H1 (cell line): ENCODE results near the gene TCEAL7. TPM values are rescaled to one million over a fixed set of nuclear protein-coding genes. Genes with fewer than 3 reads are reported as not detected.

ENCODE experiments used
- CTCF ChIA-PET: fragments of 300-600 bp; sonication (Branson Sonifier 250); formaldehyde crosslinking; loops from one replicate; lab custom pipeline; 2021; ENCODE audit not compliant: partially characterized antibody; lab: Charles Lee
- POLR2A ChIA-PET: fragments of 300-600 bp; sonication (Branson Sonifier 250); formaldehyde crosslinking; loops from one replicate; lab custom pipeline; 2021; ENCODE audit warnings: inconsistent platforms; ENCODE audit not compliant: partially characterized antibody; lab: Charles Lee
- DNase-seq, 2 experiments: peaks; one replicate each; pipeline versions ENCODE4 v3.0.0 to v3.0.0-alpha.2; 2010 to 2022; ENCODE audit warnings: low spot score in 2 of 2, low read depth in 1 of 2, mixed read lengths in 1 of 2
- FAIRE-seq: peaks from 2 replicates; lab custom pipeline; 2011; peaks lifted over from hg19 to GRCh38; lab: Jason Lieb, UNC
- H2AFZ ChIP-seq: 2 replicates; pipeline ENCODE4 v1.8.1; 2012; ENCODE audit warnings: low read length, inconsistent platforms
- H2AK5ac ChIP-seq: 2 replicates; pipeline ENCODE4 v1.6.1; 2013; ENCODE audit warnings: low read depth, low read length
- H2BK120ac ChIP-seq: replicated peaks from 2 replicates; pipeline ENCODE3; 2013; ENCODE audit warnings: low read depth, low read length, inconsistent platforms
- H2BK12ac ChIP-seq: 2 replicates; pipeline ENCODE4 v1.6.1; 2013; ENCODE audit warnings: low read depth, low read length
- H2BK15ac ChIP-seq: 2 replicates; pipeline ENCODE4 v1.6.1; 2013; ENCODE audit warnings: low read length
- H2BK20ac ChIP-seq: 2 replicates; pipeline ENCODE4 v1.6.1; 2013; ENCODE audit warnings: low read length
- H2BK5ac ChIP-seq: 2 replicates; pipeline ENCODE4 v1.6.1; 2013; ENCODE audit warnings: low read depth, low read length
- H3K14ac ChIP-seq: 2 replicates; pipeline ENCODE4 v1.6.1; 2013; ENCODE audit warnings: inconsistent platforms; ENCODE audit not compliant: insufficient read length
- H3K18ac ChIP-seq: 2 replicates; pipeline ENCODE4 v1.6.1; 2013; ENCODE audit warnings: low read length; ENCODE audit errors: extremely low read depth
- H3K23ac ChIP-seq: 2 replicates; pipeline ENCODE4 v1.6.1; 2013; ENCODE audit warnings: inconsistent platforms; ENCODE audit not compliant: insufficient read length
- H3K23me2 ChIP-seq: 2 replicates; pipeline ENCODE4 v1.6.1; 2013; ENCODE audit warnings: low read depth, low read length
- H3K27ac ChIP-seq: 2 replicates; pipeline ENCODE4 v1.6.1; 2011; ENCODE audit warnings: low read depth, low read length, inconsistent platforms
- H3K27me3 ChIP-seq, 4 experiments: replicated peaks in 1 of 4; 1 replicate in 1 of 4; 2 replicates in 3 of 4; pipeline versions ENCODE4 v1.6.1 to v1.8.1; 2011 to 2013; ENCODE audit warnings: low read length in 3 of 4, mild to moderate bottlenecking in 3 of 4, inconsistent platforms in 2 of 4, mixed read lengths in 2 of 4, moderate library complexity in 1 of 4; ENCODE audit not compliant: control insufficient read depth in 3 of 4, insufficient read depth in 3 of 4; ENCODE audit errors: extremely low read depth in 1 of 4
- H3K36me3 ChIP-seq, 4 experiments: 2 replicates each; pipeline versions ENCODE4 v1.6.1 to v1.8.1; 2011 to 2013; ENCODE audit warnings: mild to moderate bottlenecking in 4 of 4, low read length in 3 of 4, moderate library complexity in 2 of 4, control low read depth in 1 of 4, inconsistent platforms in 1 of 4; ENCODE audit not compliant: insufficient read depth in 4 of 4, control insufficient read depth in 2 of 4
- H3K4ac ChIP-seq: replicated peaks from 2 replicates; pipeline ENCODE3; 2013; ENCODE audit warnings: low read length, low read depth, mixed read lengths, inconsistent platforms; ENCODE audit not compliant: insufficient read length
- H3K4me1 ChIP-seq, 4 experiments: replicated peaks in 1 of 4; 1 replicate in 1 of 4; 2 replicates in 3 of 4; pipeline versions ENCODE4 v1.6.1 to v1.8.1; 2011 to 2013; ENCODE audit warnings: low read length in 3 of 4, inconsistent platforms in 2 of 4, mixed read lengths in 1 of 4; ENCODE audit not compliant: insufficient read depth in 4 of 4, control insufficient read depth in 3 of 4
- H3K4me2 ChIP-seq, 2 experiments: 2 replicates each; pipeline versions ENCODE4 v1.6.1 to v1.8.1; 2011 to 2013; ENCODE audit warnings: low read depth in 2 of 2, low read length in 2 of 2, control low read depth in 1 of 2, inconsistent platforms in 1 of 2, mild to moderate bottlenecking in 1 of 2; ENCODE audit not compliant: insufficient read depth in 1 of 2
- H3K4me3 ChIP-seq, 4 experiments: fragments of 200-600, 300-600 bp in 1 of 4; sonication (generic), shearing (Covaris generic), sonication (Bioruptor Twin) in 1 of 4; 2 replicates each; pipeline versions ENCODE4 v1.5.1 to v1.8.1; 2011 to 2016; ENCODE audit warnings: low read length in 4 of 4, low read depth in 3 of 4, control low read depth in 2 of 4, inconsistent platforms in 2 of 4, mild to moderate bottlenecking in 2 of 4, mixed read lengths in 1 of 4, moderate library complexity in 1 of 4; ENCODE audit not compliant: insufficient read depth in 2 of 4; ENCODE audit errors: extremely low read depth in 1 of 4
- H3K56ac ChIP-seq: replicated peaks from 2 replicates; pipeline ENCODE3; 2013; ENCODE audit warnings: low read depth, mild to moderate bottlenecking, mixed read lengths, low read length, inconsistent platforms; ENCODE audit not compliant: insufficient read length
- H3K79me1 ChIP-seq: 2 replicates; pipeline ENCODE4 v1.6.1; 2013; ENCODE audit warnings: low read depth, low read length, control low read depth
- H3K79me2 ChIP-seq, 2 experiments: 2 replicates each; pipeline versions ENCODE4 v1.6.1 to v1.8.1; 2012 to 2013; ENCODE audit warnings: low read length in 2 of 2, mild to moderate bottlenecking in 2 of 2, inconsistent platforms in 1 of 2; ENCODE audit not compliant: insufficient read depth in 2 of 2, control insufficient read depth in 1 of 2
- H3K9ac ChIP-seq, 4 experiments: replicated peaks in 1 of 4; 1 replicate in 1 of 4; 2 replicates in 3 of 4; pipeline versions ENCODE4 v1.6.1 to v1.8.1; 2011 to 2013; ENCODE audit warnings: low read depth in 3 of 4, low read length in 3 of 4, control low read depth in 2 of 4, mild to moderate bottlenecking in 2 of 4, moderate library complexity in 2 of 4, inconsistent platforms in 1 of 4; ENCODE audit errors: extremely low read depth in 1 of 4
- H3K9me3 ChIP-seq, 2 experiments: 2 replicates each; pipeline versions ENCODE4 v1.6.1 to v1.8.1; 2012 to 2013; ENCODE audit warnings: mild to moderate bottlenecking in 2 of 2, moderate library complexity in 2 of 2, control low read depth in 1 of 2, inconsistent platforms in 1 of 2, low read depth in 1 of 2, low read length in 1 of 2, mixed read lengths in 1 of 2; ENCODE audit not compliant: insufficient read depth in 2 of 2
- H4K20me1 ChIP-seq, 2 experiments: replicated peaks in 1 of 2; 2 replicates each; pipeline versions ENCODE3 to v1.8.1; 2011 to 2013; ENCODE audit warnings: inconsistent platforms in 2 of 2, low read length in 2 of 2, mild to moderate bottlenecking in 1 of 2; ENCODE audit not compliant: insufficient read depth in 2 of 2, control insufficient read depth in 1 of 2
- H4K5ac ChIP-seq: 2 replicates; pipeline ENCODE4 v1.6.1; 2013; ENCODE audit warnings: low read length, low read depth, mixed read lengths, inconsistent platforms; ENCODE audit not compliant: insufficient read length
- H4K8ac ChIP-seq: 2 replicates; pipeline ENCODE4 v1.8.0; 2013; ENCODE audit warnings: mild to moderate bottlenecking, moderate library complexity, low read length, inconsistent platforms; ENCODE audit not compliant: insufficient read depth; ENCODE audit errors: extremely low read depth
- H4K91ac ChIP-seq: replicated peaks from 2 replicates; pipeline ENCODE3; 2013; ENCODE audit warnings: low read length, mixed read lengths, inconsistent platforms; ENCODE audit not compliant: insufficient read length
- FOSL1 ChIP-seq: IDR thresholded peaks from 2 replicates; pipeline ENCODE4 v1.6.1; 2011; ENCODE audit warnings: mild to moderate bottlenecking, low read depth, low read length, moderate library complexity; ENCODE audit not compliant: insufficient read depth
- NRF1 ChIP-seq: IDR thresholded peaks from 2 replicates; pipeline ENCODE4 v1.6.1; 2011; ENCODE audit warnings: mild to moderate bottlenecking, low read depth, low read length, improper control_type of control experiment
- POLR2A ChIP-seq, 2 experiments: IDR thresholded peaks; 1 replicate in 1 of 2; 2 replicates in 1 of 2; pipeline ENCODE4 v1.6.1; 2011; ENCODE audit warnings: low read depth in 2 of 2, low read length in 2 of 2, mild to moderate bottlenecking in 2 of 2; ENCODE audit errors: control extremely low read depth in 1 of 2
- POLR2AphosphoS5 ChIP-seq: IDR thresholded peaks from 2 replicates; pipeline ENCODE4 v1.6.1; 2011; ENCODE audit warnings: low read depth, low read length
- WGBS, 2 experiments: shearing (Covaris generic) in 1 of 2; methylation state at CpG; one replicate each; pipeline versions ENCODE4 v1.1.6 to v1.1.7; 2013 to 2015; ENCODE audit warnings: low lambda C conversion rate in 2 of 2, mixed read lengths in 2 of 2, inconsistent platforms in 1 of 2, low coverage in 1 of 2, missing lambda C conversion rate in 1 of 2; ENCODE audit not compliant: insufficient replicate concordance in 2 of 2, insufficient coverage in 1 of 2, insufficient read length in 1 of 2; ENCODE audit errors: extremely low coverage in 1 of 2, missing lambda C conversion rate in 1 of 2; 5-methylcytosine and 5-hydroxymethylcytosine counted together
- polyA plus RNA-seq, 7 experiments: library from polyadenylated mRNA; depleted of rRNA in 3 of 7; stranded (reverse) in 5 of 7; unstranded in 2 of 7; fragments of >200 nt in 5 of 7; fragments of 200-250 nt in 2 of 7; gene quantifications; 1 replicate in 5 of 7; 2 replicates in 1 of 7; 4 replicates in 1 of 7; pipeline versions ENCODE4 v1.2.1 to v1.2.3, GENCODE V29; 2011 to 2013; ENCODE audit warnings: missing spikeins in 2 of 7, mixed read lengths in 2 of 7
- total RNA-seq: library from RNA; stranded (reverse); fragmentation: NEBNext Ultra II Directional; extraction: Animal tissue kit (Norgen Biotek cat#: 25700); gene quantifications from 2 replicates; pipeline ENCODE4 v1.2.1, GENCODE V29; 2021

The TCEAL7 gene
- total and polyA plus RNA-seq, 2 of the 8 experiments (the other 6 are each of a cell fraction or from before 2014, with no cell fraction given), result 7.9 to 11.6 TPM

GRCh38 chrX:103378990-103379389 is 49.0 kb downstream of the TCEAL7 start:
- Histone ChIP-seq H2BK5ac (no peak overlapping the region), H2AFZ (no peak overlapping the region), H3K9me3 (no peaks in the 10 kb centered on the region), H3K79me1 (no peaks in the 10 kb centered on the region), H4K5ac (no peak overlapping the region), H3K4me2 (no peak overlapping the region), H4K20me1 (no peaks in the 10 kb centered on the region), H3K27me3 (no peaks in the 10 kb centered on the region), H2BK120ac (no peak overlapping the region), H3K4ac (no peak overlapping the region), H2BK15ac (no peak overlapping the region), H3K9ac (no peak overlapping the region), H4K91ac (no peak overlapping the region), H3K4me1 (peaks cover 0 to 2% (median under 1%) of the 10 kb centered on the region in 4 experiments; a peak in 4 of 7 replicates), H2AK5ac (no peak overlapping the region), H3K27ac (no peak overlapping the region), H2BK20ac (no peak overlapping the region), H3K79me2 (peaks cover 0 to 8% of the 10 kb centered on the region in 2 experiments; a peak in 2 of 4 replicates), H3K18ac (no peak overlapping the region), H3K56ac (no peak overlapping the region), H3K23me2 (peaks cover 2% of the 10 kb centered on the region; the same call in 1 of the 2 replicates), H3K4me3 (no peak overlapping the region), H3K14ac (no peak overlapping the region), H2BK12ac (no peak overlapping the region), H3K23ac (no peak overlapping the region), H3K36me3 (peaks cover 0 to 37% (median 8%) of the 10 kb centered on the region in 4 experiments; a peak in 6 of 8 replicates), H4K8ac (no peak overlapping the region)
- DNase-seq (no peak), FAIRE-seq (no peak)
- ChIA-PET POLR2A (interaction anchor here (2.1 kb wide), 1 partner anchor 12 kb away, joined by 8 read pairs; no protein-coding TSS in a partner anchor), CTCF (no interaction called here)
- TF ChIP-seq POLR2A (IDR thresholded peaks at IDR 0.05; ENCODE audit: control extremely low read depth in 1 of 2, low read depth in 2 of 2, low read length in 2 of 2), result peak in 1 of 2 experiments; percentile 6; a peak in 2 of 3 replicates
- TF ChIP-seq POLR2AphosphoS5, result 0 out of 2 replicates have a peak, but pooled peaks have one; percentile 9
- no peak for TF ChIP-seq FOSL1
- no peak for TF ChIP-seq NRF1
- 95% methylated on average over 2 of the region's 2 CpGs; no CpG with 5 or more reads in 1 of the 2 experiments for WGBS, 2 experiments
